ENCODE measurements around the gene GABRD.

The GABRD gene

GRCh38 chr1:2037314-2037979 lies 18.3 kb downstream of the GABRD start:
- peaks cover 0 to 20% (median 13%) of the 10 kb centered on the region in 5 donors for H3K27me3 ChIP-seq (ENCODE audit: control insufficient read depth in 5 of 5, insufficient read depth in 4 of 5, low read length in 5 of 5)

GRCh38 chr1:2038229-2038628 lies 19.1 kb downstream of the GABRD start:
- H3K36me3 ChIP-seq (ENCODE audit: control insufficient read depth in 5 of 5, insufficient read depth in 5 of 5, low read length in 5 of 5) = no peaks in the 10 kb centered on the region
- H3K27ac ChIP-seq (ENCODE audit: low read depth, low read length) = no peak overlapping the region
- H3K4me1 ChIP-seq (ENCODE audit: control insufficient read depth in 5 of 5, insufficient read depth in 5 of 5, low read length in 5 of 5) = no peaks in the 10 kb centered on the region
- H3K9ac ChIP-seq (ENCODE audit: low read length in 5 of 5) = no peak overlapping the region
- H3K27me3 ChIP-seq (ENCODE audit: control insufficient read depth in 5 of 5, insufficient read depth in 4 of 5, low read length in 5 of 5) = peaks cover 0 to 23% (median 16%) of the 10 kb centered on the region in 5 donors
- no peak overlapping the region for H3K4me3 ChIP-seq (ENCODE audit: low read depth in 1 of 5, low read length in 5 of 5)
- peaks cover 0 to 5% (median 2%) of the 10 kb centered on the region in 5 donors for H3K9me3 ChIP-seq (ENCODE audit: control insufficient read depth in 5 of 5, low read length in 5 of 5)

More at GRCh38 chr1:2037314-2037979, 18.3 kb downstream of the GABRD start:
- Histone ChIP-seq H3K9me3 (ENCODE audit: control insufficient read depth in 5 of 5, low read length in 5 of 5) (peaks cover 0 to 5% (median 2%) of the 10 kb centered on the region in 5 donors), H3K4me3 (ENCODE audit: low read depth in 1 of 5, low read length in 5 of 5) (no peak overlapping the region), H3K27ac (ENCODE audit: low read depth, low read length) (no peak overlapping the region), H3K4me1 (ENCODE audit: control insufficient read depth in 5 of 5, insufficient read depth in 5 of 5, low read length in 5 of 5) (no peaks in the 10 kb centered on the region), H3K9ac (ENCODE audit: low read length in 5 of 5) (no peak overlapping the region), H3K36me3 (ENCODE audit: control insufficient read depth in 5 of 5, insufficient read depth in 5 of 5, low read length in 5 of 5) (no peaks in the 10 kb centered on the region)

GRCh38 chr1:2039251-2039650 lies 20.1 kb downstream of the GABRD start:
- peaks cover 0 to 5% (median 2%) of the 10 kb centered on the region in 5 donors for H3K9me3 ChIP-seq (ENCODE audit: control insufficient read depth in 5 of 5, low read length in 5 of 5)
- peaks cover 2 to 24% (median 14%) of the 10 kb centered on the region in 5 donors for H3K27me3 ChIP-seq (ENCODE audit: control insufficient read depth in 5 of 5, insufficient read depth in 4 of 5, low read length in 5 of 5)
- no peak overlapping the region for H3K9ac ChIP-seq (ENCODE audit: low read length in 5 of 5)
- no peaks in the 10 kb centered on the region for H3K36me3 ChIP-seq (ENCODE audit: control insufficient read depth in 5 of 5, insufficient read depth in 5 of 5, low read length in 5 of 5)
- H3K4me3 ChIP-seq (ENCODE audit: low read depth in 1 of 5, low read length in 5 of 5) = no peak overlapping the region
- H3K4me1 ChIP-seq (ENCODE audit: control insufficient read depth in 5 of 5, insufficient read depth in 5 of 5, low read length in 5 of 5) = no peaks in the 10 kb centered on the region
- no peak overlapping the region for H3K27ac ChIP-seq (ENCODE audit: low read depth, low read length)

GRCh38 chr1:2041305-2041704 lies 22.2 kb downstream of the GABRD start:
- Histone ChIP-seq H3K9me3 (ENCODE audit: control insufficient read depth in 5 of 5, low read length in 5 of 5) (peaks cover 0 to 5% (median 2%) of the 10 kb centered on the region in 5 donors), H3K4me1 (ENCODE audit: control insufficient read depth in 5 of 5, insufficient read depth in 5 of 5, low read length in 5 of 5) (peaks cover 2 to 20% (median 15%) of the 10 kb centered on the region in 5 donors), H3K4me3 (ENCODE audit: low read depth in 1 of 5, low read length in 5 of 5) (no peak overlapping the region), H3K27ac (ENCODE audit: low read depth, low read length) (no peak overlapping the region), H3K9ac (ENCODE audit: low read length in 5 of 5) (no peak overlapping the region), H3K36me3 (ENCODE audit: control insufficient read depth in 5 of 5, insufficient read depth in 5 of 5, low read length in 5 of 5) (no peaks in the 10 kb centered on the region), H3K27me3 (ENCODE audit: control insufficient read depth in 5 of 5, insufficient read depth in 4 of 5, low read length in 5 of 5) (peaks cover 2 to 19% (median 11%) of the 10 kb centered on the region in 5 donors)

GRCh38 chr1:2041887-2042286 lies 22.7 kb downstream of the GABRD start:
- H3K9me3 ChIP-seq (ENCODE audit: control insufficient read depth in 5 of 5, low read length in 5 of 5) = peaks cover 0 to 5% (median 2%) of the 10 kb centered on the region in 5 donors
- no peak overlapping the region for H3K4me3 ChIP-seq (ENCODE audit: low read depth in 1 of 5, low read length in 5 of 5)
- no peak overlapping the region for H3K27ac ChIP-seq (ENCODE audit: low read depth, low read length)
- H3K4me1 ChIP-seq (ENCODE audit: control insufficient read depth in 5 of 5, insufficient read depth in 5 of 5, low read length in 5 of 5) = peaks cover 2 to 22% (median 17%) of the 10 kb centered on the region in 5 donors
- H3K36me3 ChIP-seq (ENCODE audit: control insufficient read depth in 5 of 5, insufficient read depth in 5 of 5, low read length in 5 of 5) = no peaks in the 10 kb centered on the region
- peaks cover 3 to 20% (median 15%) of the 10 kb centered on the region in 5 donors for H3K27me3 ChIP-seq (ENCODE audit: control insufficient read depth in 5 of 5, insufficient read depth in 4 of 5, low read length in 5 of 5)
- no peak overlapping the region for H3K9ac ChIP-seq (ENCODE audit: low read length in 5 of 5)

- Histone ChIP-seq H3K27me3 (ENCODE audit: control insufficient read depth in 5 of 5, insufficient read depth in 4 of 5, low read length in 5 of 5) (peaks cover 11 to 30% (median 26%) of the 10 kb centered on the region in 5 donors), H3K9me3 (ENCODE audit: control insufficient read depth in 5 of 5, low read length in 5 of 5) (peaks cover 0 to 3% (median 2%) of the 10 kb centered on the region in 5 donors), H3K9ac (ENCODE audit: low read length in 5 of 5) (no peak overlapping the region), H3K27ac (ENCODE audit: low read depth, low read length) (no peak overlapping the region), H3K4me3 (ENCODE audit: low read depth in 1 of 5, low read length in 5 of 5) (no peak overlapping the region), H3K36me3 (ENCODE audit: control insufficient read depth in 5 of 5, insufficient read depth in 5 of 5, low read length in 5 of 5) (no peaks in the 10 kb centered on the region), H3K4me1 (ENCODE audit: control insufficient read depth in 5 of 5, insufficient read depth in 5 of 5, low read length in 5 of 5) (peaks cover 2 to 22% (median 17%) of the 10 kb centered on the region in 5 donors)
Observed at GRCh38 chr1:2042830-2043773, 24.0 kb downstream of the GABRD start.

GRCh38 chr1:2043886-2044285 lies 24.7 kb downstream of the GABRD start:
- peaks cover 2 to 22% (median 17%) of the 10 kb centered on the region in 5 donors for H3K4me1 ChIP-seq (ENCODE audit: control insufficient read depth in 5 of 5, insufficient read depth in 5 of 5, low read length in 5 of 5)
- no peak overlapping the region for H3K9ac ChIP-seq (ENCODE audit: low read length in 5 of 5)
- H3K27ac ChIP-seq (ENCODE audit: low read depth, low read length) = no peak overlapping the region
- peaks cover 17 to 36% (median 32%) of the 10 kb centered on the region in 5 donors for H3K27me3 ChIP-seq (ENCODE audit: control insufficient read depth in 5 of 5, insufficient read depth in 4 of 5, low read length in 5 of 5)
- H3K9me3 ChIP-seq (ENCODE audit: control insufficient read depth in 5 of 5, low read length in 5 of 5) = no peaks in the 10 kb centered on the region
- no peak overlapping the region for H3K4me3 ChIP-seq (ENCODE audit: low read depth in 1 of 5, low read length in 5 of 5)
- no peaks in the 10 kb centered on the region for H3K36me3 ChIP-seq (ENCODE audit: control insufficient read depth in 5 of 5, insufficient read depth in 5 of 5, low read length in 5 of 5)

GRCh38 chr1:2044510-2045319 lies 25.6 kb downstream of the GABRD start:
- no peak overlapping the region for H3K9ac ChIP-seq (ENCODE audit: low read length in 5 of 5)
- no peaks in the 10 kb centered on the region for H3K36me3 ChIP-seq (ENCODE audit: control insufficient read depth in 5 of 5, insufficient read depth in 5 of 5, low read length in 5 of 5)
- no peaks in the 10 kb centered on the region for H3K9me3 ChIP-seq (ENCODE audit: control insufficient read depth in 5 of 5, low read length in 5 of 5)
- peaks cover 2 to 29% (median 22%) of the 10 kb centered on the region in 5 donors for H3K4me1 ChIP-seq (ENCODE audit: control insufficient read depth in 5 of 5, insufficient read depth in 5 of 5, low read length in 5 of 5)
- peak overlapping the region in 4 of 5 donors; percentile 11 to 31 (median 26) for H3K4me3 ChIP-seq (ENCODE audit: low read depth in 1 of 5, low read length in 5 of 5)
- no peak overlapping the region for H3K27ac ChIP-seq (ENCODE audit: low read depth, low read length)
- peaks cover 25 to 45% (median 39%) of the 10 kb centered on the region in 5 donors for H3K27me3 ChIP-seq (ENCODE audit: control insufficient read depth in 5 of 5, insufficient read depth in 4 of 5, low read length in 5 of 5)

- no peak overlapping the region for H3K27ac ChIP-seq (ENCODE audit: low read depth, low read length)
- H3K4me1 ChIP-seq (ENCODE audit: control insufficient read depth in 5 of 5, insufficient read depth in 5 of 5, low read length in 5 of 5) = peaks cover 2 to 33% (median 24%) of the 10 kb centered on the region in 5 donors
- no peaks in the 10 kb centered on the region for H3K36me3 ChIP-seq (ENCODE audit: control insufficient read depth in 5 of 5, insufficient read depth in 5 of 5, low read length in 5 of 5)
- peak overlapping the region in 1 of 5 donors; percentile 26 for H3K4me3 ChIP-seq (ENCODE audit: low read depth in 1 of 5, low read length in 5 of 5)
- peaks cover 28 to 47% (median 41%) of the 10 kb centered on the region in 5 donors for H3K27me3 ChIP-seq (ENCODE audit: control insufficient read depth in 5 of 5, insufficient read depth in 4 of 5, low read length in 5 of 5)
- H3K9ac ChIP-seq (ENCODE audit: low read length in 5 of 5) = no peak overlapping the region
- no peaks in the 10 kb centered on the region for H3K9me3 ChIP-seq (ENCODE audit: control insufficient read depth in 5 of 5, low read length in 5 of 5)
Observed at GRCh38 chr1:2045468-2046173, 26.5 kb downstream of the GABRD start.
